GM18505 (cell line): Measurements from ENCODE around the gene CD2BP2.
A peak's percentile ranks its signal among the peaks of the same experiment; 100 is the strongest.

ENCODE experiments used
- ATAC-seq: cut with Tn5 transposase; IDR thresholded peaks from one replicate; pipeline ENCODE4 v1.9.1; 2021; ENCODE audit not compliant: unreplicated experiment
- POLR2A ChIP-seq: IDR thresholded peaks from 4 replicates; pipeline ENCODE4 v1.6.1; 2011; ENCODE audit warnings: borderline replicate concordance; ENCODE audit not compliant: insufficient read depth, insufficient read length; ENCODE audit errors: extremely low read depth

The CD2BP2 gene

GRCh38 chr16:30382111-30382881 lies 27.2 kb upstream of the CD2BP2 start, which contains the start of gene SEPTIN1:
SEPTIN1 (minus strand) TSS chr16:30382561; CDS start chr16:30382542, 19 bp downstream.
- ATAC-seq, result no peak
- peak; percentile 86 for TF ChIP-seq POLR2A

- no peak for ATAC-seq
Measured at GRCh38 chr16:30381291-30382041, 26.4 kb upstream of the CD2BP2 start.

GRCh38 chr16:30380803-30381208 lies 25.7 kb upstream of the CD2BP2 start:
- ATAC-seq, result no peak
- TF ChIP-seq POLR2A, result no peak

More at GRCh38 chr16:30381291-30382041, 26.4 kb upstream of the CD2BP2 start:
- no peak for TF ChIP-seq POLR2A

- no peak for ATAC-seq
- no peak for TF ChIP-seq POLR2A
Measured at GRCh38 chr16:30380072-30380802, 25.1 kb upstream of the CD2BP2 start.

GRCh38 chr16:30379158-30379783 lies 24.2 kb upstream of the CD2BP2 start:
- no peak for TF ChIP-seq POLR2A
- no peak for ATAC-seq

GRCh38 chr16:30378236-30379157 lies 23.4 kb upstream of the CD2BP2 start:
- ATAC-seq, result peak; percentile 83
- TF ChIP-seq POLR2A, result peak; percentile 68

GRCh38 chr16:30377812-30378235 lies 22.7 kb upstream of the CD2BP2 start:
- TF ChIP-seq POLR2A, result peak; percentile 68
- peak; percentile 25 for ATAC-seq

GRCh38 chr16:30377050-30377811 lies 22.1 kb upstream of the CD2BP2 start:
- no peak for ATAC-seq
- no peak for TF ChIP-seq POLR2A

GRCh38 chr16:30376461-30376902 lies 21.4 kb upstream of the CD2BP2 start:
- TF ChIP-seq POLR2A, result no peak
- ATAC-seq, result no peak

GRCh38 chr16:30375864-30376263 lies 20.8 kb upstream of the CD2BP2 start:
- no peak for TF ChIP-seq POLR2A
- ATAC-seq, result no peak

GRCh38 chr16:30374538-30374937 lies 19.4 kb upstream of the CD2BP2 start, which contains the start of gene MYL11:
MYL11 (plus strand) TSS chr16:30374802; CDS start chr16:30374858, 56 bp downstream.
- ATAC-seq, result no peak
- no peak for TF ChIP-seq POLR2A
